Raji (cell line): Measurements from ENCODE around the gene TUT4.

Experiments
- POLR2A ChIP-seq: IDR thresholded peaks from 2 replicates; pipeline ENCODE4 v1.6.1; 2011; ENCODE audit warnings: low read depth, low read length, control low read depth; ENCODE audit not compliant: insufficient read depth

The TUT4 gene

DNA sequence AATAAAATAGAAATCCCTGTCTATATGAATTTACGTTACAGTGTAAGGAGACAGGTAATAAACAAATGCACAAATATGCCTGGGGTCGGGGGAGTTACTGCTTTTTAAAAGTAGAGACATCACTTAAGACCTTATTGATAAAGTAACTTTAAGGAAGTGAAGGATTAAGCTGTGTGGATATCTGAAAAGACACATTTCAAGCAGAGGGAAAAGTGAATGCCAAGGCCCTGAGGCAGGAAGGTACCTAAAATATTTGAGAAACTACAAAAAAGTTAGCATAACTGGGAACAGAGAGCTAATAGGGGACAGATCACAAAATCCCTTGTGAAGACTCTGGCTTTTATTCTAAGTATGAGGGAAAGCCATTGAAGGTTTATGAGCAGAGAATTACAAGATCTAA is 41.5 kb downstream of the TUT4 start:
- no peak for TF ChIP-seq POLR2A

- no peak for TF ChIP-seq POLR2A
These were observed 45.9 kb downstream of the TUT4 start for GRCh38 chr1:52506920-52507546.

DNA sequence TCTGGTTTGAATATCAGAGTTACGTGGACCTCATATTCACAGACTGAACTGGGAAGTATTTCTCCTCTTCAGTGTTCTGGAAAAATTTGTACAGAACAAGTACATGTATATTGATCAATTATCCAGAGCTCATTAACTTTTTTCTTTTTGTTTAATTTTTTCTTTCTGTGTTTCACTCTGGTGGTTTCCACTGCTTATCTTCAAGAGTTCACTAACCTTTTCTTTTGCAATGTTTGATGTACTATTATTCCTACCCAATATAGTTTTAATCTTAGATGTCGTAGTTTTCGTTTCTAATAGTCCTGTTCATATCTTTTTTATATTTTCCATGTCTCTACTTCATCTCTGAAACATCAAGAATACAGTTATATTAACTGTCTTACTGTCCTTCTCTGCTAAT is 46.5 kb downstream of the TUT4 start:
- TF ChIP-seq POLR2A, result no peak

DNA sequence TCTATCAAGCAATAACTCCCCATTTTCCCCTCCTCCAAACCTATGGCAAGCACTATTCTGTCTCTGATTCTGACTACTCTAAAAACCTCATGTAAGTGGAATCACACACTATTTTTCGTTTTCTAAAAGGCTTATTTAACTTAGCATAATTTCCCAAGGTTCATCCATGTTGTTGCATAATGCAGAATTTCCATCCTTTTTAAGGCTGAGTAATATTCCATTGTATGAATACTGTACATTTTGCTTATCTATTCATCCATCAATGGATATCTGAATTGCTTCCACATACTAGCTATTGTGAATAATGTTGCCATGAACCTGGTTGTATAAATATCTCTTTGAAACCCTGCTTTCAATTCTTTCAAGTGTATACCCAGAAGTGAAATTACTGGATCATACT is 48.2 kb downstream of the TUT4 start:
- no peak for TF ChIP-seq POLR2A

- no peak for TF ChIP-seq POLR2A
These were observed 49.2 kb downstream of the TUT4 start for GRCh38 chr1:52503706-52504105.

GRCh38 chr1:52502789-52503188 is 50.1 kb downstream of the TUT4 start:
- TF ChIP-seq POLR2A, result no peak

GRCh38 chr1:52487632-52488031 is 65.3 kb downstream of the TUT4 start:
- TF ChIP-seq POLR2A, result no peak

- no peak for TF ChIP-seq POLR2A
These were observed 70.4 kb downstream of the TUT4 start for GRCh38 chr1:52482326-52483004.

DNA sequence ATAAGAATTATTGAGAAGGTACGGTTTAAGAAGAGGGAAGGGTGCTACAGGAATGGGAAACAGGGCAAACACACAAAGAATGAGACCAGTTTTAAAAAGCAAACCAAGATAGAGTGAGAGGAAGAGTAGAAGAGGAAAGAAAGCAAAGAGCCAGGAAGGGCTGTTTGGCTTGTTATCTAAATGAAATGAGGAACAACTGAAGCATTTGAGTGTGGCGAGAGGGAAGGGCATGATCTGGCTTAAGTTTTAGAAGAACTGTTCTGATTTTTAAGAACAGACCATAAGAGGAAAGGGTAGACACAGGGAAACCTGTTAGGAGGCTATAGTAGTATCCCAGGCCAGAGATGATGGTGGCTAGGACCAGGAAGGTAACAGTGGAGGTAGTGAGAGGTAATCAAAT is 73.8 kb downstream of the TUT4 start:
- no peak for TF ChIP-seq POLR2A

DNA sequence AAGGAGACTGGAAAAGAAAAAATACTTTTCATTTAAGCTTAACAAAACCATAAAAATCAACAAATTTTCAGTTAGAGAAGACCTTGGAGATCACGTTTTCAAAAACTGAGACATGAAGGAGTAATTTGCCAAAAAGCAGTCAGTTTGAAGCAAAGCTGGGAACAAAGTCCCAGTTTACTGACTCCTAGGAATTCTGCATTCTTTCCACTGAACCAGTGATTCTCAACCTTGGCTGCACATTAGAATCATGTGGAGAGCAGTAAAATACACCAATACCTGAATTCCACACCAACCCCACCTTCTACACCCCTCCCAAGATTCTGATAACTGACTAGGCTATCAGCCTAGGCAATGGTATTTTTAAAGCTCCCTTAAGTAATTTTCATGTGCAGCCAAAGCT is 75.0 kb downstream of the TUT4 start:
- no peak for TF ChIP-seq POLR2A

DNA sequence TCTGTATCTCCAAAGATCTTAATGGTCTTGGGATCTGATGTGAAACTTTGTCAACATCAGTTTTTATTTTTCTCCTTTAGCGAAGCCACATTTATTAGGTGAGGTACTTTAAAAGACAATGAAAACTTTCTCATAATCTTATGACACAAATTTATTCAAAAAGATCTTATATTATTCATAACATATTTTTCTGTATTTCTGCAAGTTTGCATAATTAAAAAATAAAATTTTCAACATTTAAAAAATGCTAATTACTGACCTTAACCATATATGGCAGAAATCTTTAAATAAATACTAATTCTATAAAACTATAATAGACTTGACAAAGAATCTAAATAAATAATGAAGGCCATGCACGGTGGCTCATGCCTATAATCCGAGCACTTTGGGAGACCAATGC is 75.9 kb downstream of the TUT4 start:
- TF ChIP-seq POLR2A, result no peak

- TF ChIP-seq POLR2A, result no peak
These were observed 78.1 kb downstream of the TUT4 start for GRCh38 chr1:52474807-52475206.

- TF ChIP-seq POLR2A, result no peak
These were observed 79.9 kb downstream of the TUT4 start for GRCh38 chr1:52473039-52473438.

DNA sequence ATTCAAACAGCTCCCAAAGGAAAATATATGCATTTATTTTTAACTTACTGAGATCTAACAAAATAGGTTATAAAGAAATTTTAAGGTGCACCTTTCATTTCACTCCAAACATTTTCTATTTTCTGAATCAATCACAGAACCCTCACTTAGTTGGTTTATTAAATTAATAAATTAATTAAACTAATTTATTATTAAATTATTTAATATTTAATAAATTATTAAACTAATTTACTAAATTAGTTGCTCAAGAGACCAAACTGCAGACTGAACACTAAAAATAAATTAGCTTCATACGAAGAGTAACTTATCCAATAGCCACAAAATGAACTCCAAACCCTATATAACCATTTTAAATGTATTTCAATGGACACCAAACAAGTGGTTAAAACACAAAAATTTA is 80.5 kb downstream of the TUT4 start:
- no peak for TF ChIP-seq POLR2A

DNA sequence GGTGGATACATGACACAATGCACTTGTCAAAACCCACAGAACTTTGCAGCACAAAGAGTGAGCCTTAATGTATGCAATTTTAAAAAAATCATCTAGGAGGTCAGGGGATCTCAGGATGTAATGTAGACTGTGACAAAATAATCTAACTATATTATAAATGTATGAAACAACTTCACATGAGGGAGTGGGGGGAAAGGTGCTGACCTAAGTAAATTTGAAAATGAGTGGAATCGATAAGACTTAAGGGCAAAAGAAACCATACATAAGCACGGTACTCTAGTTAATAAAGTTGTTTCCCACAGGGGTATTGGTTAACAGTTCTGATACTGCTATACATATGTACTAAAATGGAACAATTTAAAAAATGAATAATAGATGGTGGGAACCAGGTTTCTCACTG is 83.8 kb downstream of the TUT4 start:
- no peak for TF ChIP-seq POLR2A

DNA sequence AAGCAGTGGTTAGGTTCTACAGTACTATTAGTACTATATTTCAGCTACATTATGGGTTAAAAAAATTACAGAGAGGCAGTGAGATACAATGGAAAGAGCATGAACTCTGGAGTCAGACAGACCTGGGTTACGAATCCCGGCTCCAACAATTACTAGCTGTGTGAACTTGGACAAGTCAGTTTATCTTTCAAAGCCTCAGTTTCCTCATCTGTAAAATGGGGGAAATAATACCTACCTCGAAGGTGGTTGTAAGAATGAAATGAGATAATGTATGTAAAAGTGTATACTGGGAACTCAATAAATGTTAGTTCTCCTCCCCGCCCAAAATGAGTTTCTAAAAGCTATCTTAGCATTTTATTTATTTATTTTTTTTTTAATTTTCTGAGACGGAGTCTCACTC is 89.0 kb downstream of the TUT4 start:
- TF ChIP-seq POLR2A, result no peak

DNA sequence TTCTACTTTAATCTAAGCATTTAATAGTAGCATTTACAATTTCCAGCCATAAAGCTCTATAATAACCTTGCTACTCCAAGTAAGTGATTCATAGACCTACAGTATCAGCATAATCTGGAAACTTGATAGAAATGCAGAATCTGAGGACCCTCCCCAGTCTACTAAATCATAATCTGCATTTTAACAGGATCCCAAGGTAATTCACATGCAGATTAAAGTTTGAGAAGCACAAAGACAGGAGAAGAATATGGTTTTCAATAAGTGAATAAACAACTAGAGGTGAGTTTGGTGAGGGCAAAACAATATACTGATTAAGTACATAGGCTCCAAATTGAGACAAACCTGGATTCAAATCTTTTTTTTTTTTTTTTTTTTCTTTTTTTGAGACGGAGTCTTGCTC is 91.1 kb downstream of the TUT4 start:
- TF ChIP-seq POLR2A, result no peak

DNA sequence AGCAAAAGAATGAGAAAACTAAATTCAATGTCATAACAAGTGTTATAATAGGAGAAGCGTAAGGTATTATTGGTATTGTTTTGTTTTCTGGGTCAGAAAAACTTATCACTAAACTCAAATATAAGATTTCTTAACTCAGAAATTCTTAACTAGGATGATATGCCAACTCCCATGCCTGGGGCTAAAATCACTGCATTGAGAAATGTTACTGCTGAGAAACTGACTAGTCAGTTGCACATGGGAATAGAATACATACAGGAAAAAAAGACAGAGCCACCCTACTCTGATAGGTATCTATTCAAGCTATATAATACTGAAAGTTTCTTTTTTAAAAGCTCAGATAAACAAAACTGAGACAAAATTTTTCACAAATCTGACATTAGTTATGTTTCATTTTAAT is 92.2 kb downstream of the TUT4 start:
- TF ChIP-seq POLR2A, result no peak

DNA sequence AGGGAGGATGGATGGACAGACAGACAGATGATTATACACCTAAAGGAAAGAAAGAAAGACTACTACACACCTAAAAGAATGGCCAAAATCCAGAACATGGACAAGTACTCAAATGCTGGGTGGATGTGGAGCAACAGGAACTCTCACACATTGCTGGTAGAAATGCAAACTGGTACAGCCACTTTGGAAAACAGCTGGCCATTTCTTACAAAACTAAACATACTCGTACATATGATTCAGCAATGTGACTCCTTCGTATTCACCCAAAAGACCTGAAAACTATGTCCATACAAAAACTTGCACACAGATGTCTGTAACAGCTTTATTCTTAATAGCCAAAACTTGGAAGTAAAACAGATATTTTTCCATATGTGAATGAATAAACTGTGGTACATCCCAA is 97.2 kb downstream of the TUT4 start:
- TF ChIP-seq POLR2A, result no peak
